ENCODE data around the gene MLYCD. TPM values are rescaled to one million over a fixed set of nuclear protein-coding genes. Genes with fewer than 3 reads are reported as not detected.
A peak's percentile ranks its signal among the peaks of the same experiment; 100 is the strongest.

MLYCD gene
- total RNA-seq, 2 experiments from 2014 or later = 2.0 to 2.3 TPM

GRCh38 chr16:83965444-83966152 is 66.7 kb downstream of the MLYCD start:
- no peak for DNase-seq

GRCh38 chr16:83966153-83966696 is 67.3 kb downstream of the MLYCD start:
- H3K36me3 Mint-ChIP-seq (ENCODE audit: low read depth) = no peaks in the 10 kb centered on the region
- intact Hi-C loops (cut with micrococcal nuclease) = no loop called here
- H3K9me3 Mint-ChIP-seq = no peaks in the 10 kb centered on the region
- CTCF ChIA-PET = interaction anchor here (1.0 to 1.1 kb wide), 2 partner anchors 9 to 100 kb away, joined by 3 read pairs; no protein-coding TSS in a partner anchor
- no peak overlapping the region for H3K27ac Mint-ChIP-seq
- H3K27me3 Mint-ChIP-seq (ENCODE audit: low read depth) = peaks cover 14% of the 10 kb centered on the region
- no peak for DNase-seq
- H3K4me1 Mint-ChIP-seq (ENCODE audit: low read depth) = peaks cover 2% of the 10 kb centered on the region
- no peak overlapping the region for H3K4me3 Mint-ChIP-seq

More at GRCh38 chr16:83965444-83966152, 66.7 kb downstream of the MLYCD start:
- H3K27me3 Mint-ChIP-seq (ENCODE audit: low read depth) = peaks cover 14% of the 10 kb centered on the region
- peaks cover 2% of the 10 kb centered on the region for H3K4me1 Mint-ChIP-seq (ENCODE audit: low read depth)
- H3K4me3 Mint-ChIP-seq = no peak overlapping the region
- no peaks in the 10 kb centered on the region for H3K9me3 Mint-ChIP-seq
- CTCF ChIA-PET = interaction anchor here (1.0 to 1.1 kb wide), 2 partner anchors 8 to 100 kb away, joined by 3 read pairs; no protein-coding TSS in a partner anchor
- intact Hi-C loops (cut with micrococcal nuclease) = no loop called here
- H3K27ac Mint-ChIP-seq = no peak overlapping the region
- no peaks in the 10 kb centered on the region for H3K36me3 Mint-ChIP-seq (ENCODE audit: low read depth)

DNA sequence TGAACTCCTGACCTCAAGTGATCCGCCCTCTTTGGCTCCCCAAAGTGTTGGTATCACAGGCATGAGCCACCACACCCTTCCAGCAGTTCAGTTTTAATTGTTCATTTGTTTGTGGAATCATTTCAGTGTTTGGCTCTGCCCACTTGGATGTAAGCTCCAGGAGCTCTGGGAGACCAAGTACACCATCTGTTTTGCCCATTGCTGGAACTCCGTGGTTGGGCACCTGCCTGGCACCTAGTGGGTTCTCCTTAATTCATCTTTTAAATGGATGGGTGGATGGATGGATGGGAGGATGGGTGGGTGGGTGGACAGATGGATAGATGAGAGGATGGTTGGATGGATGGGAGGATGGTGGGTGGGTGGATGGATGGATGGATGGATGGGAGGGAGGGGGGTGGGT is 68.2 kb downstream of the MLYCD start:
- Mint-ChIP-seq H3K9me3 (no peaks in the 10 kb centered on the region), H3K4me1 (ENCODE audit: low read depth) (peaks cover 2% of the 10 kb centered on the region), H3K27ac (no peak overlapping the region), H3K27me3 (ENCODE audit: low read depth) (peaks cover 14% of the 10 kb centered on the region), H3K4me3 (no peak overlapping the region), H3K36me3 (ENCODE audit: low read depth) (no peaks in the 10 kb centered on the region)
- intact Hi-C loops (cut with micrococcal nuclease) = no loop called here
- DNase-seq = no peak
- CTCF ChIA-PET = interaction anchor here (1.0 kb wide), 1 partner anchor 9 kb away, joined by 3 read pairs; no protein-coding TSS in a partner anchor

- Mint-ChIP-seq H3K4me3 (no peak within 1 kb of the TSS), H3K4me1 (ENCODE audit: low read depth) (peaks cover 2% of the 10 kb centered on the region), H3K9me3 (no peaks in the 10 kb centered on the region), H3K27ac (no peak within 1 kb of the TSS), H3K36me3 (ENCODE audit: low read depth) (no peaks in the 10 kb centered on the region), H3K27me3 (ENCODE audit: low read depth) (peaks cover 14% of the 10 kb centered on the region)
- peak; percentile 24 for DNase-seq
- CTCF ChIA-PET = no interaction called here
- intact Hi-C loops (cut with micrococcal nuclease) = no loop called here
Measured at GRCh38 chr16:83967838-83968305, 69.0 kb downstream of the MLYCD start, which contains the start of gene NECAB2. Gene NECAB2, plus strand, starts transcription at chr16:83968244. Its CDS starts 405 bp downstream, at chr16:83968649.

DNA sequence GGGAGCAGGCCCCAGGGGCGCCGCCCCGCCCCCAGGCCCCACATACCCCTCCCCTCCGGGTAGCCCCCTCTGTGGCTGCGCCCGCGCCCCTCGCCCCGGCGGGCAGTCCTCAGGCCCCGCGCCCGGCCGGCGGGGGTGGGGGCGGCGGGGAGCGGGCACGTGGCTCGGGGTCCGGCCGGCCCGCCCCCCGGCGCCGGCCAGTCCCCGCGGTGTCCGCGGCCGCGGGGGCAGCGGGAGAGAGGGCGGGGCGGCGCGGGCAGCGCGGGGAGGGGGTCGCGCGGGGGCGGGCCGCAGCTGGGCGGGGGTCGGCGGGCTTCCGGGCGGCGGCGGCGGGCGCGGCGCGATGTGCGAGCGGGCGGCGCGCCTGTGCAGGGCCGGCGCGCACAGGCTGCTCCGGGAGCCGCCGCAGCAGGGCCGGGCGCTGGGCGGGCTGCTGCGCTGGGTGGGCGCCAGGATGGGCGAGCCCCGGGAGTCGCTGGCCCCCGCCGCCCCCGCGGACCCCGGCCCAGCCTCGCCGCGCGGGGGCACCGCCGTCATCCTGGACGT is 69.5 kb downstream of the MLYCD start:
- Mint-ChIP-seq H3K4me3 (no peak overlapping the region), H3K27ac (no peak overlapping the region), H3K4me1 (ENCODE audit: low read depth) (peaks cover 2% of the 10 kb centered on the region), H3K27me3 (ENCODE audit: low read depth) (peaks cover 14% of the 10 kb centered on the region), H3K9me3 (no peaks in the 10 kb centered on the region), H3K36me3 (ENCODE audit: low read depth) (no peaks in the 10 kb centered on the region)
- CTCF ChIA-PET = no interaction called here
- no peak for DNase-seq
- intact Hi-C loops (cut with micrococcal nuclease) = no loop called here

DNA sequence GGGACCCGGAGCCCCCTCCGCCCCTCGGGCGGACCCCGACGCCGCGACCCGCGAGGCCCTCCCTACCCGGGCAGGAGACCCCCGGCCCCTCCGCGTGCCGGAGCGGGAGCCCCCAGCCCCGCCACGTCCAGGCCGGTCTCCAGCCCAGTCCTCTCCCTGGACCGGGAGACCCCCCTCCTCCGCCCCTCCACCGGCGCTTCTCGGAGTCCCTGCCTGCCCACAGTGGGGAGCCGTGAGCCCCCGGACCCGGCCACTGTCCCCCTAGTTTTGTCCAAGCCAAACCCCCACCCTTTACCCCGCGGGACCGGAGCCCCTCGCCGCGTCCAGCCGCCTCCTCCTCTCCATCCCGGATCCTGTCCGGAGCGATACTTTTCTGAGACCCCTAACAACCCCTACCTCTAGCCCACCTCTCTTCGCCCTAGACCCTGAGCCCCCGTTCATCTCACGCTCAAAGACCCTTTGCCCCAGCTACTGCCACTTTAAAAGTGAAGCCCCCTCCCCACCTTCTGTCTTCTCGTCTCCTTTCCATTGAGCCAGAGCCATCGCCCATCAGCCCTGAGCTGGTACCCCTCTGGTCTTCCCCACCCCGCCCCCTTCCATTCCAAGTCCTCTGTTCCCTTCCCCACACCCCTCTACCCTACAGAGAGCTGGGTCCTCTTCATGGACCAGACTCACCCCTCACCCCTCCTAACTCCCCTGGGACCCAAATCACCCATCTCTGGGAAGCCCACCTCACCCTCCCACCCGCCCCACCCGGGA is 70.2 kb downstream of the MLYCD start:
- no peak for DNase-seq
- no peaks in the 10 kb centered on the region for H3K9me3 Mint-ChIP-seq
- H3K4me3 Mint-ChIP-seq = peak overlapping the region; percentile 18
- CTCF ChIA-PET = no interaction called here
- H3K27me3 Mint-ChIP-seq (ENCODE audit: low read depth) = peaks cover 14% of the 10 kb centered on the region
- H3K4me1 Mint-ChIP-seq (ENCODE audit: low read depth) = peaks cover 2% of the 10 kb centered on the region
- intact Hi-C loops (cut with micrococcal nuclease) = no loop called here
- H3K36me3 Mint-ChIP-seq (ENCODE audit: low read depth) = no peaks in the 10 kb centered on the region
- no peak overlapping the region for H3K27ac Mint-ChIP-seq

- intact Hi-C loops (cut with micrococcal nuclease) = no loop called here
- no peaks in the 10 kb centered on the region for H3K9me3 Mint-ChIP-seq
- peaks cover 16% of the 10 kb centered on the region for H3K27me3 Mint-ChIP-seq (ENCODE audit: low read depth)
- no peaks in the 10 kb centered on the region for H3K36me3 Mint-ChIP-seq (ENCODE audit: low read depth)
- no peak overlapping the region for H3K4me3 Mint-ChIP-seq
- CTCF ChIA-PET = no interaction called here
- no peak for DNase-seq
- peaks cover 2% of the 10 kb centered on the region for H3K4me1 Mint-ChIP-seq (ENCODE audit: low read depth)
- H3K27ac Mint-ChIP-seq = no peak overlapping the region
Measured at GRCh38 chr16:83969771-83970429, 71.0 kb downstream of the MLYCD start.

DNA sequence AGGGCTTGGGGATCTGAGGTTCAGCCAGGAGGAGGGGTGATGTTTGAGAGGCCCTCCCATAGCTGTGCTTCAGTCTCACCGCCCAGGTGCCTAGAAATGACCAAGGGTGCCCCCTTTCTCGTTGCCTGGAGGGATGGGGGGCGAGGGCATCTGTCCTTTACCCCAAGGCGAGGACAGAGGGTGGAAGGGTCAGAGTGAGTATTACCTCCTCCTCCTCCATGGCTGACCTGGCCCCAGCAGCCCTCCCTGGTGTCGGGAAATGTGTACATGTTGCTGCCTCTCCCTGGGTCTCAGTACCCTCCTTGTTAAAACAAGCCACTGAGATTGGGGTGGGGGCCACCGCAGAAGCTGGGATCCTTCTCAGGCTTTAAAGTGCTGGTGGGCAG is 71.5 kb downstream of the MLYCD start:
- no peak overlapping the region for H3K27ac Mint-ChIP-seq
- no peaks in the 10 kb centered on the region for H3K9me3 Mint-ChIP-seq
- peaks cover 2% of the 10 kb centered on the region for H3K4me1 Mint-ChIP-seq (ENCODE audit: low read depth)
- H3K4me3 Mint-ChIP-seq = no peak overlapping the region
- no peaks in the 10 kb centered on the region for H3K36me3 Mint-ChIP-seq (ENCODE audit: low read depth)
- CTCF ChIA-PET = no interaction called here
- H3K27me3 Mint-ChIP-seq (ENCODE audit: low read depth) = peaks cover 16% of the 10 kb centered on the region
- intact Hi-C loops (cut with micrococcal nuclease) = no loop called here
- no peak for DNase-seq

- Mint-ChIP-seq H3K27ac (no peak overlapping the region), H3K36me3 (ENCODE audit: low read depth) (no peaks in the 10 kb centered on the region), H3K27me3 (ENCODE audit: low read depth) (peaks cover 16% of the 10 kb centered on the region), H3K4me3 (no peak overlapping the region), H3K9me3 (no peaks in the 10 kb centered on the region), H3K4me1 (ENCODE audit: low read depth) (peaks cover 2% of the 10 kb centered on the region)
- CTCF ChIA-PET = interaction anchor here (0.6 to 0.7 kb wide), 2 partner anchors 66 to 92 kb away, joined by 3 read pairs; no protein-coding TSS in a partner anchor
- no peak for DNase-seq
- intact Hi-C loops (cut with micrococcal nuclease) = no loop called here
Measured at GRCh38 chr16:83971165-83972130, 72.5 kb downstream of the MLYCD start.

- H3K4me3 Mint-ChIP-seq = no peak overlapping the region
- CTCF ChIA-PET = no interaction called here
- peaks cover 2% of the 10 kb centered on the region for H3K4me1 Mint-ChIP-seq (ENCODE audit: low read depth)
- H3K9me3 Mint-ChIP-seq = no peaks in the 10 kb centered on the region
- peaks cover 16% of the 10 kb centered on the region for H3K27me3 Mint-ChIP-seq (ENCODE audit: low read depth)
- H3K36me3 Mint-ChIP-seq (ENCODE audit: low read depth) = no peaks in the 10 kb centered on the region
- DNase-seq = no peak
- intact Hi-C loops (cut with micrococcal nuclease) = no loop called here
- H3K27ac Mint-ChIP-seq = no peak overlapping the region
Measured at GRCh38 chr16:83972256-83973008, 73.5 kb downstream of the MLYCD start.

GRCh38 chr16:83973077-83973476 is 74.2 kb downstream of the MLYCD start:
- no peak overlapping the region for H3K4me3 Mint-ChIP-seq
- no peaks in the 10 kb centered on the region for H3K9me3 Mint-ChIP-seq
- CTCF ChIA-PET = no interaction called here
- intact Hi-C loops (cut with micrococcal nuclease) = no loop called here
- DNase-seq = no peak
- no peak overlapping the region for H3K27ac Mint-ChIP-seq
- peaks cover 2% of the 10 kb centered on the region for H3K4me1 Mint-ChIP-seq (ENCODE audit: low read depth)
- H3K27me3 Mint-ChIP-seq (ENCODE audit: low read depth) = peaks cover 13% of the 10 kb centered on the region
- H3K36me3 Mint-ChIP-seq (ENCODE audit: low read depth) = no peaks in the 10 kb centered on the region

Measured in activated naive CD4-positive, alpha-beta T cell treated with anti-CD3 and anti-CD28 coated beads for 36 hours (primary cell).